HG02571 (cell line): ENCODE data around the gene SYNDIG1.
"Not testable (repeated sequence)": the region's sequence is repeated elsewhere in the genome, so short reads cannot be mapped to it uniquely, and the experiment has no call there.

Source experiments
- ATAC-seq: cut with Tn5 transposase; IDR thresholded peaks from one replicate; pipeline ENCODE4 v1.9.1; 2021; ENCODE audit warnings: mild to moderate bottlenecking, moderate library complexity; ENCODE audit not compliant: unreplicated experiment

SYNDIG1 gene

GRCh38 chr20:24605937-24606455 lies 136.6 kb downstream of the SYNDIG1 start:
- ATAC-seq, result no peak

GRCh38 chr20:24607402-24607801 lies 138.0 kb downstream of the SYNDIG1 start:
- ATAC-seq, result no peak

DNA sequence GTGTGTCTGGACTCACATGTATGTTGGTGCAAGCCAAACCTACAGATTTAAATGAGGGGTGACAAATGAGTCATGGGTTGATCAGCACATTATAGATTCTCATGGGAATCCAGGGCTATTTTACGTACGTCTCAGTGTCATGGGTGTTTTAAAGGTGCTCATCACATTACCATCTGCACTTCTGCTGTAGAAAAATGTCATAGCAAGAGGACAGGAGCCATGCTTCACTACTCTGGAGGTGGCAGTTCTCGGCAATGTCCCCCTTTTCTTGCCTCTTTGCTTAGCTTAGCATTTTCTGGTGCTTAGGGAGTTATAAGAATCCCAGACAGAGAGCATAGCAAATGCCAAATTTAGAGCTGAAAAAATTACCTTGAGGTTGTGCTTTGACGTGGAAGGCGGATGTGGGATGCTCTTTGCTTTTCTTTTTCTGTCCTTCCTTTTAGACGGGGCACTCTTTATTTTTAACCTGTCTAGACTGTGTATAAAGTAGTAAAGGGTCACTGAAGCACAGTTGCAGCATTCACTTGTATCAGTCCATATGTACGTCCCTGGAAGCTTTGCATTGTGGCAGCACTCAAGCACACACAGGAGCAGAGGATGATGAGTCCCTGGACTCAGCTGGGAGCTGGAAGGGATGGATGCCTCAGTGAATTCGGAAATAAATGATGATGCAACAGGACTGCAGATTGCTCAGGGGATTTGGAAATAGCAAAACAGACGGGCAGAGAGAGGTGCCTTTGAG lies 139.7 kb downstream of the SYNDIG1 start:
- peak; percentile 61 for ATAC-seq

DNA sequence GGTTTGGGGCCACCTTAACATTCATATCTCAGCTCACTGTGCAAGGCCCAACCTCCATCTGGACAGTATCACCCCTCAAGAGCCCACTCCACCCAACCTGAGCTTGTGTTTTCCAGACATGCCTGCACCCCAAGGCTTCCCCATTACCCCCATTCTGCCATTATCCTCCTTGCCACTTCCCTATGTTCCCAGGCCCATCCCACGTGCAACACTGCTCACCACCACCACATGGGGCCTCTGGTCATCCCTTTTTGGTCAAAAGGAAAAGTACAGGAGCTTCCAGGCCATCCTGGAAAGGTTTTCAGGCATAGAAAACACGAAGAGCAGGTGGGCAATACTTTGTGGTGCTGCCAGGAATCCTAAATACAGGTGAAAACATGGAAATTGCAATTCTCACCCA lies 140.3 kb downstream of the SYNDIG1 start:
- no peak for ATAC-seq

DNA sequence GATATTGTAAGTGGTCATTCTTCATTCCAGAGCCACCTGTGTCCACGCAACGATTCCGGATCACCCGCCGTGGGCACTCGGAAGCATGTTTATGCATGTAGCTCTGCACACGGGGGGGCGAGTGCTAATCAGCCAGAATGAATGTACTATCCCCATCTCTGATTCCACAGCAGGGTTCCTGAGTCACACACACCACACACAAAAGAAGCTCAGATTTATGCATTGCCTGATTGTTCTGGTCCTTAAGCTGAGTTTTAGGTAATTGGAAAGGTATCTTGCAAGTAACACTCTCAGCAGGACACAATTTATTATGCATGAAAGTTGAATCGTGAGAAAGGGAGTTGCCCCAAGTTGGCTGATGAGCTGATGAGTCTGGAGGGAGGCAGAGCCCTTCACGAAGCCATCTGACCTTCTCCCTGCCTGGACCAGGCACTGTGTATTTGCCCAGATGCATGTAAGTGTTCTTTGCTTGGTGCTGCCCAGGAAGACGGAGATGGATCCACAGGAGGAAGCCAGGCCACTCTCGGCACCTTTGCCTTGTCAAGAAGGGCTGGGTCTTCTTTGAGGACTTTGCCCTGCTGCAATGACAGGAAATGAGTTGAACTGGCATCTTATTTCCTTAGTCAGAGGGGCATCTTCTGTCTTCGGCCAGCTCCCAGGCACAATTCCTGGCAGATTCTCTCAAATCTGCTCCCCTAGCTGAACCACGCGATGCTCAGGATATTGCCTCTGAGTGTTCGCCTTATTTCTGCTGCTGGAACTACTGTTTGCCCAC lies 141.1 kb downstream of the SYNDIG1 start:
- ATAC-seq, result no peak

GRCh38 chr20:24611360-24612140 lies 142.1 kb downstream of the SYNDIG1 start:
- ATAC-seq, result no peak

DNA sequence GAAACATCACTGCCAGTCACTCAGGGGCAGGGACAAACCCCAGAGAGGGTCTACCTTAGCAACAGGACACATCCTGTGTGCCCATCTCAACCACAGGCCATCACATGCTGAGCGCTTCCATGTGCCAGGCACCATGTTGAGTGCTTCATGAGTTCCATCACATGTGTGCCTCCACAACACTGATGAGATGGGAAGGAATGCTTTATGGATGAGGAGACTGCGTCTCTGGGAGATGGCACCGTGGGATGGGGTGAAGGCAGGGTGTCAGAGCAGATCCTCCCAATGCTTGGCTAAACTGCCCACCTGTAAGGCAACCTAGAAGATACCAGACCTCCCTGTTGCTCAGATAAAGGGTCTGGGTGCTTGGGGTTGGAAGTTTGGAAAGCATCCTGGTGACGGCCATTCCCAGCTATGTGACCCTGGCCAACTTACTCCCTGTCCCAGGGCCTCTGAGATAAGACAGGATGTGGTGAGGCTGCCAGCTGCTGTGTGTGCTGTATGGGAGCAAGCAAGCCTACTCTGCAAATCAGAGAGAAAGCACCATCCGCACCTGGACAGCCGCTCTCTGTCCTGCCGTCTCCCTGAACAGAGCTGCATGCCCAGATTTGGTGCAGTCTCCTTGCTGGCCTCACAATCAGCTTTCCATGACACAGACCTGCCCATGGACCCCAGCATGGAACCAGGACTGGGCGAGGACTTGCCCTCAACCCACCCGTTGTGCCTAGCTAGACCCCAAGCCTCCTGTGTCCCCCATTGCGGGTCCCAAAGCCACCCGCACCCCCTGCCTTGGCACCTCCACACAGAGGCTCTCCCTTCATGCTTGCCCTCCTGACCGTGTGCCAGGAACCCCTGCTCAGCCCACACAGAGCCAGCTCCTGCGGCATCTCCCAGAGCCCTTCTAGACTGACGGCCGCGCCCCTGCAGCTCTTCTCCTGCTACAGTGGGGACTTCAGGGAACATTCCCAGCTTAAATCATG lies 143.7 kb downstream of the SYNDIG1 start:
- no peak for ATAC-seq

DNA sequence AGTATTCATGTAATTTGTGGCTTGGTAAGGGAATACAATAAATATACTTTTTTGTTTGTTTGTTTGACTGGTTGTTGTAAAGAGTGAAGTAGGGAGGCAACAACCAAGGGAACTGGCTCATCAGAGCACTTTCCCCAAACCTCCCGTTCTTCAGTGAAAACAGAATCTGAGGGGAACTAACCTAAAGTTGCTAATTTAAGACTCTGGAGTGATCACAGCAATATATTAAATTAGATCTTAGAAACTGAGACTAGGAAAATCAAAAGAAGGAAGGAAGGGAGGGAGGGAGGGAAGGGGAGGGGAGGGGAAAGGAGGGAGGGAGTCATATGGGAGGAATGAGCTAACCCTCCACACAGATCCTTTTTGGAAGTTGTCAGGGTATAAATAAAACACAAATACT lies 144.9 kb downstream of the SYNDIG1 start:
- ATAC-seq, result no peak

DNA sequence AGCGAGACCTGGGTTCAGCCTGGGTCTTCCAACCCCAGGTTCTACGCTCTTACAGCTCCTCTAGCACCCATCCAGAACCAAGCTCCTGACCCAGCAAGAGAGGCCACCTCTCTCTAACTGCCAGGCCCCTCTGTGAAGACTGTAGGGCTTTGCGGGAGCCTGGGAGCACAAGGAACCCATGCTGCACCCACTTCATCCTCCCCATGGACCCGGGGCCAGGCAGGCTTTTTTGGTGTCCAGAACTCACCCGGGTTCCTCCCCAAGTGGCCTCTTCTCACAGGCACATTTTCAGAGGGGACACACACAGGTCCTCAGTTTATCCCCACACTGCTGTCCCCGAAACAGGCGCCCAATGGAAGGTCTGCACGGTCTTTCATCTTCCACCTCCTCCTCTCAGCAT lies 145.9 kb downstream of the SYNDIG1 start:
- no peak for ATAC-seq

DNA sequence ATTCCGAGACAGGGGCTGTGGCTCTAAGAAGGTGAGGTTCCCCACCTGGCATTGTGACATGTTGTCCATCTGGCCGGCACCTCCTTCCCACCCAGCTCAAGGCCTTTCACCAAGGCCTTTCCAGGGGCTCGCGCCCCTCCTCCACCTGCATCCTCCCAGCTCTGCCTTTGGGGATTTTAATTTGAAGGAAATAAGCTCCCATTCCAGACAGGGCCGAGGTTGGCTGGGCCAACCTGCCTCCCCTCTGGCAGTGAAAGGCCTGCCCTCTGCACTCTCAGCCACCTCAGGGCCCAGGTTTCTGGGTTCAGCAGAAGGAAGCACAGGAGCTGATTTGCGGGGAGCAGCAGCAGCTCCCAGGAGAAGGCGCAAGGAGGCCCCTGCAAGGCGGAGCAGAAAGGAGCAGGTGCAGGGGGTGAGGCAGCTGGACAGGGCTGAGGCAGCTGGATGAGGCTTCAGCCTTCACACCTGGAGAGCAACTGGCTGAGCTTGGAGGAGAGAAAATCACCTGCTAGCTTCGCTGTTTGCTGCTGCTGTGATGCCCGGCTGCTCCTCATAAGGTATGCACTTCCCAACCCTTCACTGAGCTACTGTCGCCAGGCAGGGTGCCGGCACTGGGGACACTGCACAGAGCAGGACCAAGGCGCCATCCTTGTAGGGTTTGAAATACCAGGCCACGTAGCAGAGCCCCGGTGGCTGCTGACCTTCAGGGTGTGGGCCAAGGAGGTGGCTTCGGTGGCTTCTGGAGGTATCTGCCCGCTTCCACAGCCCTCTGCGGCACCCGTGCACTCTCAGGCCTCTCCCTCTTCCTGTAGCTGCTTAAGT lies 147.0 kb downstream of the SYNDIG1 start:
- no peak for ATAC-seq

- ATAC-seq, result no peak
Measured at GRCh38 chr20:24617080-24617432, 147.6 kb downstream of the SYNDIG1 start.

GRCh38 chr20:24617757-24618450 lies 148.5 kb downstream of the SYNDIG1 start:
- ATAC-seq, result no peak

GRCh38 chr20:24618739-24619138 lies 149.3 kb downstream of the SYNDIG1 start:
- ATAC-seq, result no peak

DNA sequence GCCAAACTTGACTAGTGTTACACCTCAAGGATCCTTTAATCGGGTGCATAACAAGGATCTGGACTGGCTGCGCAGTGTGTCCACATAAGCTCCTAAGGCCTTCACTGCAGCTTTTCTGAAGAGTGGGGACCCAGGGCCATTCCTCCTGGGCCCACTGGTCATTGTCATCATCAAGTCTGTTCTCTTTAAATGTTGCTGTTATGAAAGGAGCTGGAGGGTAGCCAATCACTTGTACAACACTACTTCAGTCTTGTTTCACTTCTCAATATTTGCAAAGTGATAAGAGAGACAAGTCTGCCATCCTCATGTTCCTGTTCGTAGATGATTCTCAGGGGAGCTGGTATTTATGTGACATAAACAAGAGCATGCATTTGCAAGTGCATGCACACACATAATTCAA lies 149.8 kb downstream of the SYNDIG1 start:
- ATAC-seq, result no peak

GRCh38 chr20:24620937-24621519 lies 151.6 kb downstream of the SYNDIG1 start:
- no peak for ATAC-seq

- no peak for ATAC-seq
Measured at GRCh38 chr20:24622856-24623255, 153.4 kb downstream of the SYNDIG1 start.

GRCh38 chr20:24626141-24626540 lies 156.7 kb downstream of the SYNDIG1 start:
- ATAC-seq, result not testable (repeated sequence)

DNA sequence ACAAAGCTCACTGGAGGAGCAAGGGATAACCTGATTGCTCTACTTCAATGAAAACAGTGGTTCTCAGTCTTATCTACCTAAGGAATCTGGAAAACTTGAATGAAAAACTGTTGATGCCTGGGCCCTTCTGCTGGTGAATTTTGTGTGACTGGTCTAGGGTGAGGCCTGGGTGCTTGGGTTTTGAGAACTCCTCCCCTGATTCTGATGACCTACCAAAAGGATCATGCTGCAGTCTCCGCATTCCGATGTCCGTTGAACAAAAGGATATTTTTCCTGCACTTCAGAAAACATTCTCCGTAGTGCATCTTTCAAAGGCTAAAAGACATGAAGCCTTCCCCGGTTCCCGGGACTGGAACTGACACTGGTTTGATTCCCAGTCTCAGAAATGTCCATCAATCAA lies 157.9 kb downstream of the SYNDIG1 start:
- no peak for ATAC-seq
